Parathyroid adenoma (tissue), 2 donors: ENCODE results near the gene HECW1.

Experiments
- H2AFZ ChIP-seq: fragments of 300-600 bp; sonication (generic); one replicate; pipeline ENCODE4 v1.7.0; 2017; ENCODE audit warnings: antibody characterized with exemption, mild to moderate bottlenecking
- H3K27ac ChIP-seq: fragments of 300-600 bp; sonication (generic); one replicate; pipeline ENCODE4 v1.7.0; 2017
- H3K27me3 ChIP-seq: fragments of 300-600 bp; sonication (generic); one replicate; pipeline ENCODE4 v1.7.0; 2017; ENCODE audit warnings: low read length; ENCODE audit not compliant: control insufficient read depth, insufficient read depth
- H3K36me3 ChIP-seq: fragments of 300-600 bp; sonication (generic); one replicate; pipeline ENCODE4 v1.7.0; 2017; ENCODE audit warnings: low read length; ENCODE audit not compliant: control insufficient read depth, insufficient read depth
- H3K4me1 ChIP-seq: fragments of 300-600 bp; sonication (generic); one replicate; pipeline ENCODE4 v1.7.0; 2017; ENCODE audit warnings: control low read depth
- H3K4me2 ChIP-seq: fragments of 300-600 bp; sonication (generic); one replicate; pipeline ENCODE4 v1.7.0; 2017; ENCODE audit warnings: low read length
- H3K4me3 ChIP-seq: fragments of 300-600 bp; sonication (generic); one replicate; pipeline ENCODE4 v1.7.0; 2017; ENCODE audit warnings: low read depth, low read length
- H3K79me2 ChIP-seq: fragments of 300-600 bp; sonication (generic); one replicate; pipeline ENCODE4 v1.7.0; 2017; ENCODE audit warnings: control low read depth
- H3K9ac ChIP-seq: fragments of 300-600 bp; sonication (generic); one replicate; pipeline ENCODE4 v1.7.0; 2017; ENCODE audit warnings: mild to moderate bottlenecking
- H3K9me3 ChIP-seq: fragments of 300-600 bp; sonication (generic); one replicate; pipeline ENCODE4 v1.7.0; 2017; ENCODE audit warnings: low read length; ENCODE audit not compliant: control insufficient read depth
- TF ChIP-seq, protein P1 (sequence below): fragments of 300-600 bp; sonication (generic); IDR thresholded peaks from one replicate; pipeline ENCODE4 v1.7.0; 2017; ENCODE audit warnings: antibody characterized with exemption, mild to moderate bottlenecking
- donor health status: primary hyperparathyroidism.

HECW1 gene

DNA sequence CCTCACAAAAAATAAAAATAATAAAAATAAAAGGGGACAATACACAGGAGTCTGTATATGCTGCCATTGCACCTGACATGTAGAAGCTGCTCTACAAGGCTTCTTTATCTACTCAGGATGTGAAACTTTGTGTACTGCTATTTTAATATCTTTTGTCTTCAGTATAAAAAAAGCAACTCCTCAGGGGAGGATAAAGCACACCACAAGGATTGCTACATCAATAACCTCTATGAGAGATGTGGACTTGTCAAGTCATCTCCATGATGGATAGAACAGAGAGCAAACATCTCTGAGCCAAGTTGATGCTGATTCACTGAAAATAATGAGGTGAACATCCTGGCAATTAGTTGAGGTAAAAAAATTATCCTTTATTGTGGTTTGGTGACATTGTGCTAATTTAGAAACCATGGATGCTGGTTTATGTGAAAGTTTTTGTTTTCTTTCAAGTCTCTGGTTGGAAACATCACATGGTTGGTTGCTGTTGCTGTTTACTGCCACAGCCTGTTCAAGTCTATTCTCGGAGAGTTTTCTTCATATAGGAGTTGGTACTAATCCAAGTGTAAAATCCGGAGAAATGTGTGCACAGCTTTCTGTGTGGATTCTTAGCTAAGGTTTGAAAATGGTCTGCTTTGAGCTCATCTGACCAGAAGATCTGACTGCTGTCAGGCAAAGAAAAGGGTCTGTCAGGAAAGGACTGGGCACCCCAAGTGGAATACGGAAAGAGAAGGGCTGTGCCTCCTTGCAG is 1.5 kb upstream of the HECW1 start:
- Histone ChIP-seq H3K9ac (no peak overlapping the region), H3K36me3 (no peaks in the 10 kb centered on the region), H3K4me1 (peaks cover 3% of the 10 kb centered on the region), H3K9me3 (no peaks in the 10 kb centered on the region), H3K27me3 (peaks cover 8% of the 10 kb centered on the region), H3K4me3 (no peak overlapping the region), H3K4me2 (no peak overlapping the region), H2AFZ (no peak overlapping the region), H3K27ac (no peak overlapping the region), H3K79me2 (no peaks in the 10 kb centered on the region)
- TF ChIP-seq, protein P1, sequence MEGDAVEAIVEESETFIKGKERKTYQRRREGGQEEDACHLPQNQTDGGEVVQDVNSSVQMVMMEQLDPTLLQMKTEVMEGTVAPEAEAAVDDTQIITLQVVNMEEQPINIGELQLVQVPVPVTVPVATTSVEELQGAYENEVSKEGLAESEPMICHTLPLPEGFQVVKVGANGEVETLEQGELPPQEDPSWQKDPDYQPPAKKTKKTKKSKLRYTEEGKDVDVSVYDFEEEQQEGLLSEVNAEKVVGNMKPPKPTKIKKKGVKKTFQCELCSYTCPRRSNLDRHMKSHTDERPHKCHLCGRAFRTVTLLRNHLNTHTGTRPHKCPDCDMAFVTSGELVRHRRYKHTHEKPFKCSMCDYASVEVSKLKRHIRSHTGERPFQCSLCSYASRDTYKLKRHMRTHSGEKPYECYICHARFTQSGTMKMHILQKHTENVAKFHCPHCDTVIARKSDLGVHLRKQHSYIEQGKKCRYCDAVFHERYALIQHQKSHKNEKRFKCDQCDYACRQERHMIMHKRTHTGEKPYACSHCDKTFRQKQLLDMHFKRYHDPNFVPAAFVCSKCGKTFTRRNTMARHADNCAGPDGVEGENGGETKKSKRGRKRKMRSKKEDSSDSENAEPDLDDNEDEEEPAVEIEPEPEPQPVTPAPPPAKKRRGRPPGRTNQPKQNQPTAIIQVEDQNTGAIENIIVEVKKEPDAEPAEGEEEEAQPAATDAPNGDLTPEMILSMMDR = no peak

DNA sequence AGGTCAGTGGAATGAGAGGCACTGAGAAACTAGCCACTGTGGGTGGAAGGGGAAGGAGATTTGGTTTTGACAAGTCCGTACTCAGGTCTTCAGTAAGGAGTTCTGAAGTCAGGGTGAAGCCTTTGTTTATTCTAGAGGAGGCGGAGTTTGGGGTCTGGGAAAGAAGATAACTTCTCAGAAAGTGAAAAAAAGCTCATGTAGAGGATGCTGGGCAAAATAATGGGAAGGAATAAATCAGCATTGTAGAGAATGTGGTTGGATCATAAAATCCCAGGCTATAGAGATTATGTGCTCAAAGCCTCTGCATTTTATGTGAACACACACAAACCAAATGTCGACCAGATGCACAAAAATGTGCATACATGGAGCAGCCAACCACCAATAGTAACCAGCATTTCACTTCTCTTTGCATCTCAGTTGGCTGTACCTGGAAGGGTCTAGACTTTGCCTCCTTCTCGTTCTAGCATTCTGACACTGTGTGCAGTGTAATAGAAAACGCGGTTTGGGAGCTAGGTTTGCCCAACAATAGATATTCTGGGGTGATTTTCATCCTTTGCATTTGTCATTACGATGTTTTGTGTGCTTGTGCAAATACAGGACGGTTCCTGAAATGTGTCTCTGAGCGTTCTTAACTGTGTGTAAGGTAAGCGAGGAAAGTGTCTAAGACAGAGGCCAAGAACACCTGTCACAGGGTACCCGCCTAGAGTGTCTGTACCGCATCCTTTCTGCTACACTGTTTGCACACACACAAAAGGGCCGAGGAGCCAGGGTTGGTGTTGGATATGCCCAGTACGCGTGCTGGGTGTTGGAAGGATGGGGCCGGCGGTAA is 603 bp upstream of the HECW1 start:
- H3K4me1 ChIP-seq = peaks cover 3% of the 10 kb centered on the region
- TF ChIP-seq, protein P1 = no peak
- peaks cover 8% of the 10 kb centered on the region for H3K27me3 ChIP-seq
- H3K79me2 ChIP-seq = no peaks in the 10 kb centered on the region
- H3K4me3 ChIP-seq = no peak overlapping the region
- no peaks in the 10 kb centered on the region for H3K36me3 ChIP-seq
- no peak overlapping the region for H3K9ac ChIP-seq
- H2AFZ ChIP-seq = no peak overlapping the region
- no peak overlapping the region for H3K27ac ChIP-seq
- H3K4me2 ChIP-seq = no peak overlapping the region
- no peaks in the 10 kb centered on the region for H3K9me3 ChIP-seq

DNA sequence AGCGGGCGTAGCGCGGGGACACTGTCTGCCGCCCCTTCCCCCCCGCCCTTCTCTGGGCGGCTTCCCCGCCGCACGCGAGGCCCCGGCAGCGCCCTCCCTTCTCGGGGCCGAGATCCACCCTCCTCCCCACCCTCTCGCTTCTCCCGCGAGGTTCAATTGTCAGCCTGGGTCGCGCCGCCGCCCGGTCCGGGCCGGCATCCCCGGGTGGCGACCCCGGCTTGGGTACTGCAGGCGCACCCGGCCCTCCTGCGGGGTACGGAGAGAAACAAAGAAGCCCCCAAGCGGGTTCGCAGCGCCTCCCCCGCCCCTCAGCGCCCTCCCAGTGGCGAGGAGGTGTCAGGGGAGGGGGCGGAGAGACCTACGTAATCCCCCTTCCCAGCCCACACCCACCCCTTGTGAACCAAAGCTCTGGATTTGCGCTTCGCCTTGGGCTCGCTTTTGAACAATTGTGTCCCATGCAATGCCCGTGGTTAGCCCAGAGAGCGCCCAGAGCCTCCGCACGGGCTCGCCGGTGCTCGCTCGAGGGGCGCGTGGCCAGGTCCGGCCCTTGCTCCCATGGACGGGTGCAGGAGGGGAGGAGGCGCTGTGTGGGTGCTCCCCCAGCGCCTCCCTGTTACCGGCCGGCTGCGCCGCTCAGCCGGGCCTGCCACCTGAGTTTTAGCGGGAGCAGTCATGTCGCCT is 634 bp downstream of the HECW1 start:
- H3K4me2 ChIP-seq = peak overlapping the region; percentile 57
- H3K9ac ChIP-seq = no peak overlapping the region
- no peak overlapping the region for H3K27ac ChIP-seq
- no peaks in the 10 kb centered on the region for H3K9me3 ChIP-seq
- H3K36me3 ChIP-seq = no peaks in the 10 kb centered on the region
- H2AFZ ChIP-seq = peak overlapping the region; percentile 42
- peaks cover 8% of the 10 kb centered on the region for H3K27me3 ChIP-seq
- no peak overlapping the region for H3K4me3 ChIP-seq
- no peaks in the 10 kb centered on the region for H3K79me2 ChIP-seq
- peaks cover 3% of the 10 kb centered on the region for H3K4me1 ChIP-seq
- TF ChIP-seq, protein P1 = no peak

DNA sequence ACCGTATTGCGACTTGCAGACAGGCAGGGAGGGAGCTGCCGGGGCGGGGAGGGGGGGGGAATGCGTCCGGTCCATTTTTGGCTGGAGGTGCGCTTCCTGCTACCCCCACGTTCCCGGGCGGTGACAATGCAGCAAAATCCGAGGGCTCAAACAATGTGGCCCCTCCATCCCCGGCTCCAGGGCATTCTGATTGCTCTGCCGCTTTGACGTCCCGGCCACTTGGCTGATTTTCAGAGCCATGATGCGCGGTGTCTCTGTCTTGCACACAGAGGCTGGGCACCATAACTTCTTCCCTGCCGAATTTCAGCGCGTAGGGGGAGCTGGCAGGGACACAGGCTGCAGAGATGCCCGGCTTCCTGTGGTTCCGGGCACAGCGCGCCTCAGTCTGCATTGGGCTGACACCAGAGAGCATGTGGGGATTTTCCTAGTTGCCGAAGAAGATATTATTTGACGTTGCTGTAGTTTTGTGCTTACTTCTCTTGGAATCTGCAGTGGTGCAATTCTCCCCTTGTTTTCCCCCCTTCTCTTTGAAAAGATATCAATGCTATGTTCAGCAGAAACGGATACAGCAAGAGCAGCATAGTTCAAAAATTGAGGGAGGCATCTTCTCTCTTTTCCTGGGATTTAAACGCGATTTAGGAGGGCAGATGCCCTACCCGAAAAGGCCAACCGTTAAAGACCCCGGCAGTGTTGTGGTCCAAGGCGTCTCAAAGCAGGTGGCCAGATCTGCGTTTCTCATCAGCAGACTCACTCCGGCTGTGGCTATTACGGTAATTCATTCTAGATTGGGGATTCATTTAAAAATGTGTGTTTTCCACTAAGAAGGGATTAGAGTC is 1.4 kb downstream of the HECW1 start:
- Histone ChIP-seq H2AFZ (peak overlapping the region; percentile 42), H3K27me3 (peaks cover 8% of the 10 kb centered on the region), H3K9ac (no peak overlapping the region), H3K4me3 (no peak overlapping the region), H3K4me1 (peaks cover 3% of the 10 kb centered on the region), H3K27ac (no peak overlapping the region), H3K4me2 (peak overlapping the region; percentile 57), H3K36me3 (no peaks in the 10 kb centered on the region), H3K79me2 (no peaks in the 10 kb centered on the region), H3K9me3 (no peaks in the 10 kb centered on the region)
- TF ChIP-seq, protein P1 = no peak
